Keratinocyte (primary cell): ENCODE results near the gene COL9A2. TPM values are rescaled to one million over a fixed set of nuclear protein-coding genes. Genes with fewer than 3 reads are reported as not detected.

Experiments used
- DNase-seq: peaks from one replicate; pipeline ENCODE4 v3.0.0-alpha.2; 2011; ENCODE audit warnings: low read depth, missing footprints, low spot score
- FAIRE-seq: peaks from 2 replicates; lab custom pipeline; 2011; peaks lifted over from hg19 to GRCh38; lab: Jason Lieb, UNC
- H2AFZ ChIP-seq: 2 replicates; pipeline ENCODE4 v1.6.0; 2012; ENCODE audit warnings: low read length, control low read depth, inconsistent platforms; ENCODE audit not compliant: control insufficient read depth
- H3K27ac ChIP-seq: 2 replicates; pipeline ENCODE4 v1.5.1; 2011; ENCODE audit warnings: low read length; ENCODE audit not compliant: control insufficient read depth, insufficient read depth
- H3K27me3 ChIP-seq: 3 replicates; pipeline ENCODE4 v1.6.0; 2011; ENCODE audit warnings: low read length; ENCODE audit not compliant: control insufficient read depth, insufficient read depth; ENCODE audit errors: extremely low read depth
- H3K36me3 ChIP-seq, 2 experiments: 2 replicates in 1 of 2; 3 replicates in 1 of 2; pipeline ENCODE4 v1.5.1; 2011; ENCODE audit warnings: low read length in 2 of 2, mild to moderate bottlenecking in 1 of 2; ENCODE audit not compliant: control insufficient read depth in 2 of 2, insufficient read depth in 2 of 2; ENCODE audit errors: extremely low read depth in 1 of 2
- H3K4me1 ChIP-seq: 3 replicates; pipeline ENCODE4 v1.5.1; 2011; ENCODE audit warnings: low read length; ENCODE audit not compliant: control insufficient read depth, insufficient read depth; ENCODE audit errors: extremely low read depth
- H3K4me2 ChIP-seq: 3 replicates; pipeline ENCODE4 v1.6.0; 2011; ENCODE audit warnings: low read depth, low read length; ENCODE audit not compliant: control insufficient read depth, insufficient read depth; ENCODE audit errors: extremely low read depth
- H3K4me3 ChIP-seq, 3 experiments: fragments of 200-600 bp in 1 of 3; sonication (generic) in 1 of 3; 2 replicates in 2 of 3; 3 replicates in 1 of 3; pipeline ENCODE4 v1.5.1; 2011 to 2016; ENCODE audit warnings: low read length in 3 of 3, mild to moderate bottlenecking in 3 of 3, control low read depth in 2 of 3, inconsistent platforms in 1 of 3, low read depth in 1 of 3, mixed read lengths in 1 of 3, mixed run types in 1 of 3, moderate library complexity in 1 of 3; ENCODE audit not compliant: control insufficient read depth in 2 of 3, insufficient read depth in 2 of 3; ENCODE audit errors: extremely low read depth in 1 of 3
- H3K79me2 ChIP-seq: 2 replicates; pipeline ENCODE4 v1.6.0; 2012; ENCODE audit warnings: low read length; ENCODE audit not compliant: control insufficient read depth, insufficient read depth
- H3K9ac ChIP-seq: 3 replicates; pipeline ENCODE4 v1.6.0; 2011; ENCODE audit warnings: low read length; ENCODE audit not compliant: control insufficient read depth, insufficient read depth; ENCODE audit errors: extremely low read depth
- H3K9me1 ChIP-seq: 3 replicates; pipeline ENCODE4 v1.6.0; 2011; ENCODE audit warnings: low read length; ENCODE audit not compliant: control insufficient read depth, insufficient read depth; ENCODE audit errors: extremely low read depth
- H3K9me3 ChIP-seq: 2 replicates; pipeline ENCODE4 v1.5.1; 2012; ENCODE audit warnings: low read depth, low read length; ENCODE audit not compliant: control insufficient read depth
- H4K20me1 ChIP-seq: 3 replicates; pipeline ENCODE4 v1.6.0; 2011; ENCODE audit warnings: low read length; ENCODE audit not compliant: control insufficient read depth, insufficient read depth; ENCODE audit errors: extremely low read depth
- CTCF ChIP-seq, 3 experiments: IDR thresholded peaks in 1 of 3; conservative IDR thresholded peaks in 1 of 3; optimal IDR thresholded peaks in 1 of 3; 2 replicates in 2 of 3; 3 replicates in 1 of 3; pipeline versions ENCODE3 to v1.5.1; 2011; ENCODE audit warnings: low read length in 3 of 3, mild to moderate bottlenecking in 3 of 3, moderate library complexity in 2 of 3, control low read depth in 1 of 3, inconsistent platforms in 1 of 3; ENCODE audit not compliant: insufficient read depth in 2 of 3; ENCODE audit errors: extremely low read depth in 1 of 3
- EZH2 ChIP-seq: IDR thresholded peaks from one replicate; pipeline ENCODE4 v1.6.1; 2012; ENCODE audit warnings: inconsistent platforms, mild to moderate bottlenecking, low read length, moderate library complexity
- dilution Hi-C: fragments of 300-500 bp; cut with MboI; formaldehyde crosslinking; loops from one replicate; pipeline ENCODE4 v1.7.0; 2020; ENCODE audit warnings: low sequenced_read_pairs; ENCODE audit not compliant: extremely low pct_ligation_motif_present
- polyA plus RNA-seq, 5 experiments: library from polyadenylated mRNA; depleted of rRNA in 3 of 5; stranded (reverse) in 3 of 5; stranded (forward) in 1 of 5; unstranded in 1 of 5; fragments of >200 nt; gene quantifications; 1 replicate in 1 of 5; 2 replicates in 3 of 5; 3 replicates in 1 of 5; pipeline versions ENCODE4 v1.2.1 to v1.2.3, GENCODE V29; 2011 to 2012; ENCODE audit warnings: missing spikeins in 2 of 5, low read depth in 1 of 5, low replicate concordance in 1 of 5

Gene COL9A2
- polyA plus RNA-seq, 1 donor (not counting 4 experiments of a cell fraction or from before 2014, with no cell fraction given): 1.6 TPM

- no peak overlapping the region for H3K4me3 ChIP-seq
- H3K79me2 ChIP-seq: no peaks in the 10 kb centered on the region
- no peak for DNase-seq
- no peaks in the 10 kb centered on the region for H3K9me1 ChIP-seq
- no peak overlapping the region for H3K4me2 ChIP-seq
- no peaks in the 10 kb centered on the region for H4K20me1 ChIP-seq
- H3K27ac ChIP-seq: no peak overlapping the region
- dilution Hi-C loops: no loop called here
- no peaks in the 10 kb centered on the region for H3K4me1 ChIP-seq
- H3K9me3 ChIP-seq: no peaks in the 10 kb centered on the region
- no peak overlapping the region for H3K9ac ChIP-seq
- H3K27me3 ChIP-seq: no peaks in the 10 kb centered on the region
- H3K36me3 ChIP-seq: no peaks in the 10 kb centered on the region
- TF ChIP-seq CTCF (optimal IDR thresholded peaks at IDR 0.05 in 1 of 3, IDR thresholded peaks at IDR 0.05 in 1 of 3, conservative IDR thresholded peaks at IDR 0.05 in 1 of 3; ENCODE audit: extremely low read depth in 1 of 3, insufficient read depth in 2 of 3, low read length in 3 of 3): no peak
- TF ChIP-seq EZH2: no peak
- no peak for FAIRE-seq
- no peak overlapping the region for H2AFZ ChIP-seq
These were observed 34.0 kb upstream of the COL9A2 start for GRCh38 chr1:40351124-40351523.

GRCh38 chr1:40350391-40350790 lies 33.3 kb upstream of the COL9A2 start:
- DNase-seq (no peak), FAIRE-seq (no peak)
- Histone ChIP-seq H2AFZ (no peak overlapping the region), H3K36me3 (no peaks in the 10 kb centered on the region), H3K9me3 (no peaks in the 10 kb centered on the region), H3K9me1 (no peaks in the 10 kb centered on the region), H3K4me3 (no peak overlapping the region), H3K4me2 (no peak overlapping the region), H3K4me1 (no peaks in the 10 kb centered on the region), H3K79me2 (no peaks in the 10 kb centered on the region), H3K27ac (no peak overlapping the region), H3K9ac (no peak overlapping the region), H3K27me3 (no peaks in the 10 kb centered on the region), H4K20me1 (no peaks in the 10 kb centered on the region)
- TF ChIP-seq CTCF (optimal IDR thresholded peaks at IDR 0.05 in 1 of 3, IDR thresholded peaks at IDR 0.05 in 1 of 3, conservative IDR thresholded peaks at IDR 0.05 in 1 of 3; ENCODE audit: extremely low read depth in 1 of 3, insufficient read depth in 2 of 3, low read length in 3 of 3) (no peak), EZH2 (no peak)
- dilution Hi-C loops: no loop called here
